HepG2 (cell line): Measurements from ENCODE around the gene EPHA5. TPM values are rescaled to one million over a fixed set of nuclear protein-coding genes. Genes with fewer than 3 reads are reported as not detected.

Source experiments
- ATAC-seq: fragments of 200-7000 bp; cut with Tn5 transposase; 3 replicates; pipeline ENCODE4 v1.9.1; 2020; ENCODE audit warnings: mild to moderate bottlenecking, moderate library complexity
- BruUV-seq: library from RNA; stranded (reverse); fragments of 400-500 nt; replicated peaks from 2 replicates; lab custom pipeline; 2021; lab: Mats Ljungman, UMichigan
- CTCF ChIA-PET: fragments of 300-600 bp; formaldehyde crosslinking; extraction: SDS; loops from one replicate; lab custom pipeline; 2021; ENCODE audit warnings: low total read pairs, inconsistent platforms, low intra/inter-chr PET ratio; lab: Yijun Ruan, JAX
- POLR2A ChIA-PET: fragments of 350-600 bp; sonication (Branson Sonifier 250); formaldehyde crosslinking; loops from one replicate; lab custom pipeline; 2020; ENCODE audit warnings: antibody characterized with exemption, inconsistent platforms; lab: Yijun Ruan, JAX
- DNase-seq: peaks from one replicate; pipeline ENCODE4 v3.0.0-alpha.2; 2015; ENCODE audit warnings: low spot score
- FAIRE-seq: peaks from 3 replicates; lab custom pipeline; 2011; peaks lifted over from hg19 to GRCh38; lab: Jason Lieb, UNC
- H2AFZ ChIP-seq: one replicate; pipeline ENCODE4 v1.6.1; 2011; ENCODE audit warnings: low read length, inconsistent platforms
- H3K27ac ChIP-seq: fragments of 300-600 bp; 3 replicates; pipeline ENCODE4 v1.8.0; 2011; ENCODE audit warnings: mixed run types, mild to moderate bottlenecking, mixed read lengths, low read length, inconsistent platforms; ENCODE audit not compliant: insufficient read depth; ENCODE audit errors: extremely low read length
- H3K27me3 ChIP-seq, 2 experiments: fragments of 200-600 bp in 1 of 2; 2 replicates in 1 of 2; 3 replicates in 1 of 2; pipeline versions ENCODE4 v1.6.0 to v1.8.0; 2011; ENCODE audit warnings: low read length in 2 of 2, mild to moderate bottlenecking in 2 of 2, moderate library complexity in 2 of 2, inconsistent platforms in 1 of 2; ENCODE audit not compliant: insufficient read depth in 2 of 2, control insufficient read depth in 1 of 2
- H3K36me3 ChIP-seq, 2 experiments: fragments of 200-600 bp in 1 of 2; replicated peaks in 1 of 2; 2 replicates in 1 of 2; 3 replicates in 1 of 2; pipeline versions ENCODE4 v1.5.1 to v1.8.0; 2011; ENCODE audit warnings: low read length in 2 of 2, inconsistent platforms in 1 of 2; ENCODE audit not compliant: insufficient read depth in 2 of 2, control insufficient read depth in 1 of 2
- H3K4me1 ChIP-seq: 2 replicates; pipeline ENCODE4 v1.5.1; 2012; ENCODE audit warnings: low read length, inconsistent platforms; ENCODE audit not compliant: insufficient read depth
- H3K4me2 ChIP-seq: 2 replicates; pipeline ENCODE4 v1.6.0; 2011; ENCODE audit warnings: low read depth, low read length, inconsistent platforms
- H3K4me3 ChIP-seq, 3 experiments: fragments of 200-600 bp in 1 of 3; sonication (generic), shearing (Covaris generic) in 1 of 3; replicated peaks in 1 of 3; 2 replicates each; pipeline ENCODE4 v1.5.1; 2011 to 2016; ENCODE audit warnings: low read length in 3 of 3, inconsistent platforms in 2 of 3, low read depth in 2 of 3, mild to moderate bottlenecking in 2 of 3, control low read depth in 1 of 3, mixed read lengths in 1 of 3; ENCODE audit not compliant: insufficient read depth in 1 of 3
- H3K79me2 ChIP-seq: one replicate; pipeline ENCODE4 v1.6.1; 2011; ENCODE audit warnings: low read length, inconsistent platforms; ENCODE audit not compliant: insufficient read depth
- H3K9ac ChIP-seq: 2 replicates; pipeline ENCODE4 v1.6.0; 2011; ENCODE audit warnings: mild to moderate bottlenecking, low read depth, low read length, inconsistent platforms; ENCODE audit not compliant: insufficient read depth
- H3K9me3 ChIP-seq: 2 replicates; pipeline ENCODE4 v1.5.1; 2012; ENCODE audit warnings: mild to moderate bottlenecking, low read length
- H4K20me1 ChIP-seq: 2 replicates; pipeline ENCODE4 v1.6.0; 2011; ENCODE audit warnings: inconsistent platforms, mild to moderate bottlenecking, low read length, moderate library complexity; ENCODE audit not compliant: insufficient read depth
- DR1 ChIP-seq: sonication (generic); formaldehyde crosslinking; IDR thresholded peaks from 2 replicates; pipeline ENCODE4 v1.8.0; 2021; ENCODE audit warnings: mild to moderate bottlenecking, missing genetic modification reagents, inconsistent platforms
- FIP1L1 ChIP-seq: fragments of 200-400 bp; formaldehyde crosslinking; IDR thresholded peaks from 2 replicates; pipeline ENCODE4 v1.6.1; 2018; ENCODE audit warnings: low read depth, mild to moderate bottlenecking, low read length, moderate library complexity, borderline replicate concordance; ENCODE audit not compliant: insufficient read depth
- NCOA5 ChIP-seq: sonication (generic); formaldehyde crosslinking; IDR thresholded peaks from 2 replicates; pipeline ENCODE4 v1.4.0; 2020; ENCODE audit warnings: missing genetic modification reagents
- PLSCR1 ChIP-seq: sonication (generic); formaldehyde crosslinking; IDR thresholded peaks from 2 replicates; pipeline ENCODE4 v1.5.0; 2020; ENCODE audit warnings: missing genetic modification reagents, mild to moderate bottlenecking, borderline replicate concordance
- PRDM10 ChIP-seq: sonication (generic); formaldehyde crosslinking; IDR thresholded peaks from 2 replicates; pipeline ENCODE4 v1.4.0; 2020; ENCODE audit warnings: low read depth, missing genetic modification reagents
- RXRB ChIP-seq: IDR thresholded peaks from 2 replicates; pipeline ENCODE4 v1.6.1; 2016; ENCODE audit warnings: borderline replicate concordance, missing genetic modification reagents, missing compliant biosample characterization
- SNAPC5 ChIP-seq: sonication (generic); formaldehyde crosslinking; IDR thresholded peaks from 2 replicates; pipeline ENCODE4 v1.8.1; 2023; ENCODE audit warnings: mild to moderate bottlenecking, missing genetic modification reagents, borderline replicate concordance
- UBTF ChIP-seq: sonication (generic); formaldehyde crosslinking; IDR thresholded peaks from 2 replicates; pipeline ENCODE4 v1.4.0; 2020; ENCODE audit warnings: mild to moderate bottlenecking, missing genetic modification reagents
- ZNF232 ChIP-seq: sonication (generic); formaldehyde crosslinking; IDR thresholded peaks from 2 replicates; pipeline ENCODE4 v1.4.0; 2020; ENCODE audit warnings: missing genetic modification reagents, borderline replicate concordance
- ZNF678 ChIP-seq: sonication (generic); formaldehyde crosslinking; IDR thresholded peaks from 2 replicates; pipeline ENCODE4 v1.4.0; 2020; ENCODE audit warnings: mild to moderate bottlenecking, missing genetic modification reagents
- ZNF766 ChIP-seq: sonication (generic); formaldehyde crosslinking; IDR thresholded peaks from 2 replicates; pipeline ENCODE4 v1.5.0; 2020; ENCODE audit warnings: missing genetic modification reagents, borderline replicate concordance
- WGBS: methylation state at CpG from one replicate; pipeline ENCODE4 v1.1.6; 2017; ENCODE audit warnings: low lambda C conversion rate; 5-methylcytosine and 5-hydroxymethylcytosine counted together
- in situ Hi-C: cut with HindIII; loops from 2 replicates; pipeline ENCODE4 v1.10.0; 2017; ENCODE audit warnings: low pct_unique_long_range_greater_than_20kb; ENCODE audit not compliant: extremely low pct_ligation_motif_present
- intact Hi-C: fragments of 100-400 bp; cut with micrococcal nuclease; formaldehyde crosslinking; loops from one replicate; pipeline ENCODE4 v1.10.0; 2022; ENCODE audit not compliant: unreplicated experiment
- polyA plus RNA-seq, 8 experiments: library from polyadenylated mRNA; depleted of rRNA in 3 of 8; stranded (reverse) in 7 of 8; unstranded in 1 of 8; fragments of >200 nt; fragmentation: Illumina TruSeq in 4 of 8; extraction: Trizol in 4 of 8; gene quantifications; 2 replicates each; pipeline versions ENCODE4 v1.2.1 to v1.2.3, GENCODE V29; 2011 to 2016; ENCODE audit warnings: low read depth in 4 of 8, missing spikeins in 1 of 8, mixed read lengths in 1 of 8; ENCODE audit not compliant: insufficient read depth in 1 of 8
- total RNA-seq, 5 experiments: library from RNA; depleted of rRNA; stranded (reverse); fragments of >200 nt; fragmentation: Illumina TruSeq; extraction: Trizol; gene quantifications; 2 replicates each; pipeline ENCODE4 v1.2.3, GENCODE V29; 2016; ENCODE audit warnings: low read depth in 1 of 5

The EPHA5 gene
- total and polyA plus RNA-seq, 2 of the 13 experiments (the other 11 are each of a cell fraction or from before 2014, with no cell fraction given): not detected

GRCh38 chr4:65437102-65437501, 233.2 kb downstream of the EPHA5 start:
- Histone ChIP-seq H3K79me2 (no peaks in the 10 kb centered on the region), H2AFZ (no peak overlapping the region), H3K36me3 (no peaks in the 10 kb centered on the region), H3K4me2 (no peak overlapping the region), H3K4me3 (no peak overlapping the region), H3K4me1 (no peaks in the 10 kb centered on the region), H3K9me3 (no peaks in the 10 kb centered on the region), H3K9ac (no peak overlapping the region), H3K27me3 (no peaks in the 10 kb centered on the region), H3K27ac (no peak overlapping the region), H4K20me1 (no peaks in the 10 kb centered on the region)
- intact Hi-C loops (no loop called here), in situ Hi-C loops (no loop called here)
- ATAC-seq: no peak
- BruUV-seq: no TSS peak
- POLR2A ChIA-PET: no interaction called here
- no peak for DNase-seq
- CTCF ChIA-PET: no interaction called here
- TF ChIP-seq PLSCR1 (CRISPR knock-in tag): no peak
- no peak for FAIRE-seq
- 0% methylated on average over 1 of the region's 1 CpG for WGBS

GRCh38 chr4:65422109-65422508, 248.2 kb downstream of the EPHA5 start:
- FAIRE-seq (no peak), DNase-seq (no peak), ATAC-seq (no peak)
- Histone ChIP-seq H3K9ac (no peak overlapping the region), H3K36me3 (no peaks in the 10 kb centered on the region), H3K4me2 (no peak overlapping the region), H3K79me2 (no peaks in the 10 kb centered on the region), H2AFZ (no peak overlapping the region), H3K9me3 (no peaks in the 10 kb centered on the region), H3K27ac (no peak overlapping the region), H3K4me3 (no peak overlapping the region), H4K20me1 (no peaks in the 10 kb centered on the region; the same call in 1 of the 2 replicates), H3K4me1 (no peaks in the 10 kb centered on the region), H3K27me3 (no peaks in the 10 kb centered on the region; a peak in 1 of 5 replicates)
- BruUV-seq: no TSS peak
- in situ Hi-C loops: no loop called here
- intact Hi-C loops: no loop called here
- ChIA-PET POLR2A (no interaction called here), CTCF (no interaction called here)
- 5% methylated on average over 1 of the region's 1 CpG for WGBS
- no peak for TF ChIP-seq ZNF678 (CRISPR knock-in tag)
- TF ChIP-seq FIP1L1: no peak
- no peak for TF ChIP-seq ZNF766 (CRISPR knock-in tag)
- no peak for TF ChIP-seq PRDM10 (CRISPR knock-in tag)
- TF ChIP-seq RXRB (CRISPR knock-in tag): no peak
- no peak for TF ChIP-seq NCOA5 (CRISPR knock-in tag)
- TF ChIP-seq DR1 (CRISPR knock-in tag): no peak
- no peak for TF ChIP-seq SNAPC5 (CRISPR knock-in tag)
- no peak for TF ChIP-seq UBTF (CRISPR knock-in tag)
- TF ChIP-seq ZNF232: no peak
